GM18520 (cell line): ENCODE data around the gene ZNF140.

Source experiments
- ATAC-seq: cut with Tn5 transposase; IDR thresholded peaks from one replicate; pipeline ENCODE4 v1.9.1; 2021; ENCODE audit not compliant: unreplicated experiment

Gene ZNF140

DNA sequence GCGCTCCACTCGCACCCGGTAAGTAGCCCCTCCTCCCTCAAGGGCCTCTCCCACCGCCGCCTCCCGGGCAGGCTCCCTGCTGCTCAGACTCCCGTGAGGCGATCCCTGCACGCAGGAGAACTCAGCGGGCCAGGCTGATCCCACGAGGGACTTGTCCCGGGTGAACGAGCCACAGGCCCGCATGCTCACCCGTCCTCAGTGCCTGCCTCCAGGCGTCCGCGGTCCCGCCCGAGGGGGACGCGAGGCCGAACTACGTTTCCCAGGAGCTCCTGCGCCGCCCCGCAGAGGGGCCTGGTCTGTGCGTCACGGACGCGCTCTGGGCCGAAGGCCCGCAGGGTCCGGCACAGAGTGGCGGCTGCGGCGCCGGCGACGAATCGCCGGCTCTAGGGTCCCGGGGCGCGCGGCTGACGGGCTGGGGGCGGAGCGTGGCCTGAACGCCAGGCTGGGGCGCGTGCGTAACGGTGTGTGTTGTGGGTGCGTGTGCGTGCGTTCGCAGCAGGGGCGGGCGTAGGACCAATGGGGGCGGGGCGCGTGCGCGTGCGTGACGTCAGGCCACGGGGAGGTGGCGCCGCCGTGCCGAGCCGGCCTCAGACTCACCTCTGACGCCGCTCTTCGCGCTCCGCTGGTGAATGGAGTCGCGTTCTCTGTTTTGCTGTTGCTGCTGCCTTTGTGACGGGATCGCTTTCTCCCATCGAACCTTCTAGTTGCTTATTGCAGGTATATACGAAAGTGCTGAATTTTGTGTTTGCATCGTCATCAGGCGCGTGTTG is 49.5 kb downstream of the ZNF140 start, which contains the start of the genes ZNF10 and ZNF891:
ZNF10 (plus strand) TSS at position 590 of the 770 bp plus-strand sequence. CDS start 13,866 bp downstream, outside the sequence.
ZNF891 (minus strand) TSS at position 237 of the 770 bp plus-strand sequence. CDS start 8,356 bp downstream, outside the sequence.
- ATAC-seq = peak; percentile 94

DNA sequence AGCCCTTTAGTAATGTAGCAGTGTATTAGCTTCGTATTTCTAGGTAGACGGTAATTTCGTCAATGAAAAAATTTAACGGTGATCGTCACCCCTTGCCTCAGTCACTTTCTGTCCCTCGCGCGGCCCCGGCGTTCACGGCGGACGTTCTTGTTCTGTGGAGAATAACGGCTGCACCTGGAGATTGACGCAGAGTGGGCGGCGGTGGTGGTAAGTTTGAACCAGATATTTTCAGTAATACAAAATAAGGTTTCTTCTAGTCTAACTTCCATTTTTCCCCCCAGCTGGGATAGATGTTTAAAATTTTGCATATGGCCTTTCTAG is 50.0 kb downstream of the ZNF140 start:
- no peak for ATAC-seq

DNA sequence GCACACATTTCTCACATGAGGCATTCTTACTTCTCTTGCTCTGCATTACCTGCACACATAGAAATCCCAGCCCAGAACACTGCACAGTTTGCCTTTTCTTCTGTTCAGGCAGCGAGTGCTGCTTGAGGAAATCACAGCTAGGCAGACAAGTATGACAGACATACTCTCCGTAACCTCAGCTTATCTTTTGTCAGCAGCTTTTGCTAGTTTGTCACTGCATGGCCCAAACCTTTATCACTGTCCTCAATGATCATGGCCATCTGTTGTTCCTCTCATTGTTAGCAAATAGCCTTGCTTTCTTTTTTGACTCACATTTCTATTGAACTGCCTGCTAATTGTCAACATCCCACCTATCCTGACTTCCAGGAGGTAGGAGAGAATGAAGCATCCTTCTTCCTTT is 55.0 kb downstream of the ZNF140 start:
- ATAC-seq = no peak

DNA sequence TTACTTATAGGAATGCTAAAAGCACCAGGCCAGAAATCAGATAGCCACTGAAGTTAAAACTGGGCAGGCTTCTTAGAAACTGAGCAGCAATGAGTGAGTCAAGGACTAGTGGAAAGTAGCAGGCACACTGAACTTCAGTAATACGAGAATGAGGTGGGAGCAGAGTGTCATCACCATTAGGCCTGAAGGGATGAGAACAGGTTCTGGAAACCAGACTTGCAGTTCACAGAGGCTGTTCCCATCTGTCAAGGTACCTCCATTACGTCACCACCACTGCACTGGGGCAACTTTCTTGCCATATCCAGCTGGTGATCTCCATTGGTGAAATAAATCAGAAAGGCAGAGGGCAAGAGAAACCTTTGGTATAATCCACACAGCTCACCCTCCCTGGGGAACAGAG is 65.3 kb downstream of the ZNF140 start:
- no peak for ATAC-seq

DNA sequence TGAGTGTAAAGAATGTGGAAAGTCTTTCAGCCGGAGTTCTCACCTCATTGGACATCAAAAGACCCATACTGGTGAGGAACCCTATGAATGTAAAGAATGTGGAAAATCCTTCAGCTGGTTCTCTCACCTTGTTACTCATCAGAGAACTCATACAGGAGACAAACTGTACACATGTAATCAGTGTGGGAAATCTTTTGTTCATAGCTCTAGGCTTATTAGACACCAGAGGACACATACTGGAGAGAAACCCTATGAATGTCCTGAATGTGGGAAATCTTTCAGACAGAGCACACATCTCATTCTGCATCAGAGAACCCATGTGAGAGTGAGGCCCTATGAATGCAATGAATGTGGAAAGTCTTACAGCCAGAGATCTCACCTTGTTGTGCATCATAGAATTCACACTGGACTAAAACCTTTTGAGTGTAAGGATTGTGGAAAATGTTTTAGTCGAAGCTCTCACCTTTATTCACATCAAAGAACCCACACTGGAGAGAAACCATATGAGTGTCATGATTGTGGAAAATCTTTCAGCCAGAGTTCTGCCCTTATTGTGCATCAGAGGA is 75.5 kb downstream of the ZNF140 start:
- ATAC-seq = no peak
